ENCODE results near the gene PSIP1.

Gene PSIP1

DNA sequence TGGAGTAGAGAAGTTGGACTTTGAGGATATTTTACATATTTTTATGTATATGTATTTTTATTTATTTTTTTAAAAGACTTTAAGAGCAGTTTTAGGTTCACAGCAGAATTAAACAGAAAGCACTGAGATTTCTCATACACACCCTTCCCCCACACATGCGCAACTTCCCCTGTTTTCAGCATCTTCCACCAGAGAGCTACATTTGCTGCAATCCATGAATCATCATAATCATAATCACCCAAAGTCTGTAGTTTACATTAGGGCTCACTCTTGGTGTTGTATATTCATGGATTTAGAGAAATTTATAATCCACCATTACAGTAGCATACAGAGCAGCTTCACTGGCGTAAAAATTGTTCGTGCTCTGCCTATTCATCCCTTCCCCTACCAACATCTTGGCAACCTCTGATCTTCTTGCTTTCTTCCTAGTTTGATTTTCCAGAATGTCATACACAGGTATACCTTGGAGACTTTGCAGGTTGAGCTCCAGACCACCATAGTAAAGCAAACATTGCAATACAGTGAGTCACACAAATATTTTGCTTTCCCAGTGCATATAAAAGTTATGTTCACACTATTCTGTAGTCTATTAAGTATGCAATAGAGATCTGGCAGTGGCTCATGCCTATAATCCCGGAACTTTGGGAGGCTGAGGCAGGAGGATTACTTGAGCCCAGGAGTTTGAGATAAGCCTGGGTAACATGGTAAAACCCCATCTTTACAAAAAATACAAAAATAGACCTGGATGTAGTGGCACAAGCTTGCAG lies 32.5 kb upstream of the PSIP1 start:
- no peaks in the 10 kb centered on the region for H3K4me1 ChIP-seq (ENCODE audit: control insufficient read depth in 1 of 2, insufficient read depth in 2 of 2, low read length in 2 of 2)

GRCh38 chr9:15542624-15543023 lies 31.9 kb upstream of the PSIP1 start:
- Histone ChIP-seq H2AFZ (ENCODE audit: insufficient read depth, low read length, poor library complexity) (no peak overlapping the region), H3K23ac (ENCODE audit: low read length) (no peak overlapping the region), H3K79me2 (ENCODE audit: control insufficient read depth, insufficient read depth, low read length, poor library complexity) (no peaks in the 10 kb centered on the region), H3K79me1 (ENCODE audit: low read length) (no peaks in the 10 kb centered on the region), H3K4ac (ENCODE audit: low read depth, low read length) (no peak overlapping the region), H4K91ac (ENCODE audit: low read depth, low read length) (no peak overlapping the region), H3K14ac (ENCODE audit: low read length) (no peak overlapping the region), H3K18ac (ENCODE audit: low read length) (no peak overlapping the region), H4K8ac (ENCODE audit: low read depth, low read length) (no peak overlapping the region), H3K27me3 (ENCODE audit: insufficient read depth, low read length) (no peaks in the 10 kb centered on the region), H3K4me3 (ENCODE audit: low read depth, low read length) (no peak overlapping the region), H2BK12ac (ENCODE audit: low read length) (no peak overlapping the region), H3K9ac (ENCODE audit: low read length) (no peak overlapping the region), H2BK5ac (ENCODE audit: low read depth, low read length, poor library complexity) (no peak overlapping the region), H3K9me3 (ENCODE audit: insufficient read depth, low read depth, low read length) (peaks cover 1% of the 10 kb centered on the region), H2AK5ac (ENCODE audit: low read length) (no peak overlapping the region), H2BK120ac (ENCODE audit: insufficient read depth, low read length, poor library complexity) (no peak overlapping the region), H3K4me2 (ENCODE audit: low read length) (no peak overlapping the region), H3K4me1 (ENCODE audit: control insufficient read depth in 1 of 2, insufficient read depth in 2 of 2, low read length in 2 of 2) (no peaks in the 10 kb centered on the region), H4K12ac (ENCODE audit: low read depth, low read length) (no peak overlapping the region), H3K27ac (ENCODE audit: low read depth, low read length) (no peak overlapping the region), H3K36me3 (ENCODE audit: control insufficient read depth in 1 of 2, insufficient read depth in 2 of 2, low read length in 2 of 2) (no peaks in the 10 kb centered on the region)
- no CpG with 5 or more reads among the region's 2 CpGs for WGBS (ENCODE audit: extremely low coverage, insufficient coverage, insufficient read length)
- no peak for DNase-seq

More for the DNA sequence above, 32.5 kb upstream of the PSIP1 start:
- H3K36me3 ChIP-seq (ENCODE audit: control insufficient read depth in 1 of 2, insufficient read depth in 2 of 2, low read length in 2 of 2): no peaks in the 10 kb centered on the region
- H3K9me3 ChIP-seq (ENCODE audit: insufficient read depth, low read depth, low read length): peaks cover 1% of the 10 kb centered on the region
- H3K4ac ChIP-seq (ENCODE audit: low read depth, low read length): no peak overlapping the region
- no peak overlapping the region for H3K14ac ChIP-seq (ENCODE audit: low read length)
- H4K8ac ChIP-seq (ENCODE audit: low read depth, low read length): no peak overlapping the region
- WGBS (ENCODE audit: extremely low coverage, insufficient coverage, insufficient read length): no CpG with 5 or more reads among the region's 4 CpGs
- no peaks in the 10 kb centered on the region for H3K27me3 ChIP-seq (ENCODE audit: insufficient read depth, low read length)
- H3K18ac ChIP-seq (ENCODE audit: low read length): no peak overlapping the region
- no peak overlapping the region for H2BK5ac ChIP-seq (ENCODE audit: low read depth, low read length, poor library complexity)
- H2BK120ac ChIP-seq (ENCODE audit: insufficient read depth, low read length, poor library complexity): no peak overlapping the region
- H4K91ac ChIP-seq (ENCODE audit: low read depth, low read length): no peak overlapping the region
- no peak overlapping the region for H3K9ac ChIP-seq (ENCODE audit: low read length)
- H3K23ac ChIP-seq (ENCODE audit: low read length): no peak overlapping the region
- no peaks in the 10 kb centered on the region for H3K79me1 ChIP-seq (ENCODE audit: low read length)
- H3K27ac ChIP-seq (ENCODE audit: low read depth, low read length): no peak overlapping the region
- H4K12ac ChIP-seq (ENCODE audit: low read depth, low read length): no peak overlapping the region
- no peak overlapping the region for H3K4me2 ChIP-seq (ENCODE audit: low read length)
- no peak for DNase-seq
- no peak overlapping the region for H2AK5ac ChIP-seq (ENCODE audit: low read length)
- H2AFZ ChIP-seq (ENCODE audit: insufficient read depth, low read length, poor library complexity): no peak overlapping the region
- H3K4me3 ChIP-seq (ENCODE audit: low read depth, low read length): no peak overlapping the region
- no peak overlapping the region for H2BK12ac ChIP-seq (ENCODE audit: low read length)
- no peaks in the 10 kb centered on the region for H3K79me2 ChIP-seq (ENCODE audit: control insufficient read depth, insufficient read depth, low read length, poor library complexity)

DNA sequence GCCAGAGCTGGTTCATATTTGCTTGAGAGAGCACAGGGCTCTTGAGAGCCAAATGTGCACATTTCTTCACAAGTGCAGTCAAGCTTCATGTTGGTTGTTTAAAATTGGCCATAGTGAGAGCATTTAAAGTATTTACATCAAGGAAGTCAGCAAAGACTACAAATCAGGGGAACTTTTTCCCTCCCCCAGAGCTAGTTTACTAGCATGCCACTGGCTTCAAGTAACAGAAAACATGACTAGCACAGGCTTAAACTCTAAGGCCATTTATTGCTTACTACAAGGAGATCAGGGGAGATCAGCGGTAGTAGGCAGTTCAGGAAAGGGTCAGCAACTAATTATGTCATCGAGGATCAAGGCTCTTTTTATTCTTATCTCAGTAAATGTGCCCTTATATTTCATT lies 31.1 kb upstream of the PSIP1 start:
- H2BK5ac ChIP-seq (ENCODE audit: low read depth, low read length, poor library complexity): no peak overlapping the region
- no peak overlapping the region for H2AK5ac ChIP-seq (ENCODE audit: low read length)
- no peaks in the 10 kb centered on the region for H3K27me3 ChIP-seq (ENCODE audit: insufficient read depth, low read length)
- no peak overlapping the region for H3K4me2 ChIP-seq (ENCODE audit: low read length)
- H3K23ac ChIP-seq (ENCODE audit: low read length): no peak overlapping the region
- no peak overlapping the region for H2BK120ac ChIP-seq (ENCODE audit: insufficient read depth, low read length, poor library complexity)
- H3K79me1 ChIP-seq (ENCODE audit: low read length): no peaks in the 10 kb centered on the region
- no peak overlapping the region for H2AFZ ChIP-seq (ENCODE audit: insufficient read depth, low read length, poor library complexity)
- H3K4ac ChIP-seq (ENCODE audit: low read depth, low read length): no peak overlapping the region
- no peaks in the 10 kb centered on the region for H3K79me2 ChIP-seq (ENCODE audit: control insufficient read depth, insufficient read depth, low read length, poor library complexity)
- H3K9me3 ChIP-seq (ENCODE audit: insufficient read depth, low read depth, low read length): peaks cover 1% of the 10 kb centered on the region
- no peak overlapping the region for H4K12ac ChIP-seq (ENCODE audit: low read depth, low read length)
- H3K36me3 ChIP-seq (ENCODE audit: control insufficient read depth in 1 of 2, insufficient read depth in 2 of 2, low read length in 2 of 2): no peaks in the 10 kb centered on the region
- no peak overlapping the region for H3K18ac ChIP-seq (ENCODE audit: low read length)
- WGBS (ENCODE audit: extremely low coverage, insufficient coverage, insufficient read length): no CpG with 5 or more reads among the region's 2 CpGs
- no peak overlapping the region for H3K27ac ChIP-seq (ENCODE audit: low read depth, low read length)
- no peaks in the 10 kb centered on the region for H3K4me1 ChIP-seq (ENCODE audit: control insufficient read depth in 1 of 2, insufficient read depth in 2 of 2, low read length in 2 of 2)
- H2BK12ac ChIP-seq (ENCODE audit: low read length): no peak overlapping the region
- no peak overlapping the region for H3K14ac ChIP-seq (ENCODE audit: low read length)
- no peak overlapping the region for H4K8ac ChIP-seq (ENCODE audit: low read depth, low read length)
- H4K91ac ChIP-seq (ENCODE audit: low read depth, low read length): no peak overlapping the region
- H3K9ac ChIP-seq (ENCODE audit: low read length): no peak overlapping the region
- DNase-seq: no peak
- no peak overlapping the region for H3K4me3 ChIP-seq (ENCODE audit: low read depth, low read length)

DNA sequence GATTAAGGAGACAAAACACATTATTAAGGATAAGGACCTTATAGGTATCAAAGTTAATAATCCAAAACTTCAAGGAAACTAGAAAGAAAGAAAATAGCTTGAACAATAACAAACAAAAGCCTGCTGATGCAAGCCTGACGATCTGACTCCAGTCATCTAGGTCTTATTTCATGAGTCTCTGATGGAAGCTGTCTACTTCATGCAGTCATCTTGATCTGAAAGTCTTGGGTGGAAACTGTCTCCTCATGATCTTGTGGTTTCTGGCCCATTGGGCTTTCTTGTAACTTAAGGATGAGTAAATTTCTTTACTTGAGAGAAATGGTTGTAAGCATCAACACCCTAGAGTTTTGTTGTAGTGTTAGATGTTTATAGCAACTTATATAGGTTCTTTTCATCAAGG lies 20.6 kb upstream of the PSIP1 start:
- H4K8ac ChIP-seq (ENCODE audit: low read depth, low read length): no peak overlapping the region
- no peak overlapping the region for H2BK120ac ChIP-seq (ENCODE audit: insufficient read depth, low read length, poor library complexity)
- no peak overlapping the region for H2BK12ac ChIP-seq (ENCODE audit: low read length)
- no CpG with 5 or more reads among the region's 1 CpG for WGBS (ENCODE audit: extremely low coverage, insufficient coverage, insufficient read length)
- H3K27me3 ChIP-seq (ENCODE audit: insufficient read depth, low read length): no peaks in the 10 kb centered on the region
- no peak overlapping the region for H4K12ac ChIP-seq (ENCODE audit: low read depth, low read length)
- no peak overlapping the region for H2AK5ac ChIP-seq (ENCODE audit: low read length)
- no peak overlapping the region for H2AFZ ChIP-seq (ENCODE audit: insufficient read depth, low read length, poor library complexity)
- H3K9me3 ChIP-seq (ENCODE audit: insufficient read depth, low read depth, low read length): no peaks in the 10 kb centered on the region
- no peaks in the 10 kb centered on the region for H3K79me2 ChIP-seq (ENCODE audit: control insufficient read depth, insufficient read depth, low read length, poor library complexity)
- no peak overlapping the region for H4K91ac ChIP-seq (ENCODE audit: low read depth, low read length)
- no peak for DNase-seq
- no peak overlapping the region for H3K14ac ChIP-seq (ENCODE audit: low read length)
- no peaks in the 10 kb centered on the region for H3K36me3 ChIP-seq (ENCODE audit: control insufficient read depth in 1 of 2, insufficient read depth in 2 of 2, low read length in 2 of 2)
- H2BK5ac ChIP-seq (ENCODE audit: low read depth, low read length, poor library complexity): no peak overlapping the region
- H3K9ac ChIP-seq (ENCODE audit: low read length): no peak overlapping the region
- H3K79me1 ChIP-seq (ENCODE audit: low read length): no peaks in the 10 kb centered on the region
- H3K4me3 ChIP-seq (ENCODE audit: low read depth, low read length): no peak overlapping the region
- H3K4me2 ChIP-seq (ENCODE audit: low read length): no peak overlapping the region
- no peak overlapping the region for H3K27ac ChIP-seq (ENCODE audit: low read depth, low read length)
- H3K4me1 ChIP-seq (ENCODE audit: control insufficient read depth in 1 of 2, insufficient read depth in 2 of 2, low read length in 2 of 2): no peaks in the 10 kb centered on the region
- no peak overlapping the region for H3K23ac ChIP-seq (ENCODE audit: low read length)
- H3K4ac ChIP-seq (ENCODE audit: low read depth, low read length): no peak overlapping the region
- H3K18ac ChIP-seq (ENCODE audit: low read length): no peak overlapping the region
